SK-N-SH treated with all-trans-retinoic acid at 6 μM for 48 hours (cell line): Measurements from ENCODE around the gene TRIM6.

Experiments used
- ATAC-seq: fragments of 200-7000 bp; cut with Tn5 transposase; 3 replicates; pipeline ENCODE4 v1.9.1; 2020; ENCODE audit warnings: mild to moderate bottlenecking, moderate library complexity
- ARNTL ChIP-seq: fragments of 450-650 bp; formaldehyde crosslinking; IDR thresholded peaks from 2 replicates; pipeline ENCODE4 v1.5.0; 2020; ENCODE audit warnings: low read depth, mild to moderate bottlenecking, moderate library complexity, borderline replicate concordance
- BACH2 ChIP-seq: fragments of 250-450 bp; sonication (Bioruptor Pico); IDR thresholded peaks from 2 replicates; pipeline ENCODE4 v1.9.0; 2021; ENCODE audit warnings: mild to moderate bottlenecking, borderline replicate concordance
- CREB5 ChIP-seq: fragments of 250-450 bp; sonication (Bioruptor Pico); IDR thresholded peaks from 2 replicates; pipeline ENCODE4 v1.5.1; 2020; ENCODE audit warnings: low read depth, mild to moderate bottlenecking, moderate library complexity
- CSRNP3 ChIP-seq: fragments of 250-450 bp; sonication (Bioruptor Pico); IDR thresholded peaks from 2 replicates; pipeline ENCODE4 v1.5.1; 2021; ENCODE audit warnings: mild to moderate bottlenecking, moderate library complexity
- ESRRG ChIP-seq: fragments of 250-450 bp; sonication (Bioruptor Pico); IDR thresholded peaks from 2 replicates; pipeline ENCODE4 v1.6.1; 2021; ENCODE audit warnings: mild to moderate bottlenecking
- GLIS3 ChIP-seq: fragments of 250-450 bp; sonication (Bioruptor Pico); IDR thresholded peaks from 2 replicates; pipeline ENCODE4 v1.5.0; 2020; ENCODE audit warnings: mild to moderate bottlenecking, moderate library complexity
- ISL1 ChIP-seq: fragments of 250-450 bp; sonication (Bioruptor Pico); IDR thresholded peaks from 2 replicates; pipeline ENCODE4 v2.1.2; 2022; ENCODE audit warnings: mild to moderate bottlenecking, moderate library complexity
- OSR1 ChIP-seq: fragments of 250-450 bp; sonication (Bioruptor Pico); IDR thresholded peaks from 2 replicates; pipeline ENCODE4 v1.8.0; 2022; ENCODE audit warnings: moderate library complexity, mild to moderate bottlenecking, inconsistent platforms
- PPARA ChIP-seq: fragments of 250-450 bp; sonication (Bioruptor Pico); IDR thresholded peaks from 2 replicates; pipeline ENCODE4 v1.5.0; 2020; ENCODE audit warnings: mild to moderate bottlenecking, borderline replicate concordance
- SNAI2 ChIP-seq: fragments of 250-450 bp; sonication (Bioruptor Pico); IDR thresholded peaks from 2 replicates; pipeline ENCODE4 v1.5.0; 2020; ENCODE audit warnings: mild to moderate bottlenecking, moderate library complexity
- TCF4 ChIP-seq: fragments of 250-450 bp; sonication (Bioruptor Pico); IDR thresholded peaks from 2 replicates; pipeline ENCODE4 v1.8.0; 2021; ENCODE audit warnings: mild to moderate bottlenecking, moderate library complexity, borderline replicate concordance
- TOX ChIP-seq: fragments of 250-450 bp; sonication (Bioruptor Pico); IDR thresholded peaks from 2 replicates; pipeline ENCODE4 v1.8.0; 2021; ENCODE audit warnings: mild to moderate bottlenecking, moderate library complexity, borderline replicate concordance
- ZC3H10 ChIP-seq: fragments of 250-450 bp; sonication (Bioruptor Pico); IDR thresholded peaks from 2 replicates; pipeline ENCODE4 v1.5.1; 2021; ENCODE audit warnings: mild to moderate bottlenecking, moderate library complexity
- ZFP30 ChIP-seq: fragments of 450-650 bp; formaldehyde crosslinking; IDR thresholded peaks from 2 replicates; pipeline ENCODE4 v1.5.0; 2022; ENCODE audit warnings: mild to moderate bottlenecking, moderate library complexity
- ZNF565 ChIP-seq: fragments of 450-650 bp; formaldehyde crosslinking; conservative IDR thresholded peaks from 2 replicates; pipeline ENCODE4 v1.5.0; 2020; ENCODE audit warnings: low read depth, mild to moderate bottlenecking, moderate library complexity
- ZNF70 ChIP-seq: fragments of 450-650 bp; formaldehyde crosslinking; IDR thresholded peaks from 2 replicates; pipeline ENCODE4 v1.5.0; 2020; ENCODE audit warnings: mild to moderate bottlenecking, moderate library complexity
- ZNF8 ChIP-seq: fragments of 450-650 bp; formaldehyde crosslinking; IDR thresholded peaks from 2 replicates; pipeline ENCODE4 v1.5.0; 2020; ENCODE audit warnings: mild to moderate bottlenecking, moderate library complexity
- TF ChIP-seq, protein P1 (sequence below): fragments of 250-450 bp; sonication (Bioruptor Pico); IDR thresholded peaks from 2 replicates; pipeline ENCODE4 v1.8.0; 2021; ENCODE audit warnings: low read depth, mild to moderate bottlenecking, moderate library complexity, borderline replicate concordance
- TF ChIP-seq, protein P2 (sequence below): fragments of 250-450 bp; sonication (Bioruptor Pico); IDR thresholded peaks from 2 replicates; pipeline ENCODE4 v1.5.0; 2020; ENCODE audit warnings: mild to moderate bottlenecking, moderate library complexity

The TRIM6 gene

GRCh38 chr11:5622802-5623201, 26.4 kb downstream of the TRIM6 start:
- ATAC-seq, result no peak
- TF ChIP-seq SNAI2 (CRISPR knock-in tag) (no peak), GLIS3 (CRISPR knock-in tag) (no peak), ESRRG (CRISPR knock-in tag) (no peak), TOX (CRISPR knock-in tag) (no peak), OSR1 (CRISPR knock-in tag) (no peak), BACH2 (CRISPR knock-in tag) (no peak), ARNTL (CRISPR knock-in tag) (no peak), CREB5 (CRISPR knock-in tag) (no peak), ZNF565 (CRISPR knock-in tag) (no peak), ZNF70 (CRISPR knock-in tag) (no peak), ISL1 (CRISPR knock-in tag) (no peak), PPARA (CRISPR knock-in tag) (no peak), ZNF8 (CRISPR knock-in tag) (no peak), CSRNP3 (CRISPR knock-in tag) (no peak), TCF4 (CRISPR knock-in tag) (no peak), ZFP30 (CRISPR knock-in tag) (no peak), ZC3H10 (CRISPR knock-in tag) (no peak)
- TF ChIP-seq, protein P1, sequence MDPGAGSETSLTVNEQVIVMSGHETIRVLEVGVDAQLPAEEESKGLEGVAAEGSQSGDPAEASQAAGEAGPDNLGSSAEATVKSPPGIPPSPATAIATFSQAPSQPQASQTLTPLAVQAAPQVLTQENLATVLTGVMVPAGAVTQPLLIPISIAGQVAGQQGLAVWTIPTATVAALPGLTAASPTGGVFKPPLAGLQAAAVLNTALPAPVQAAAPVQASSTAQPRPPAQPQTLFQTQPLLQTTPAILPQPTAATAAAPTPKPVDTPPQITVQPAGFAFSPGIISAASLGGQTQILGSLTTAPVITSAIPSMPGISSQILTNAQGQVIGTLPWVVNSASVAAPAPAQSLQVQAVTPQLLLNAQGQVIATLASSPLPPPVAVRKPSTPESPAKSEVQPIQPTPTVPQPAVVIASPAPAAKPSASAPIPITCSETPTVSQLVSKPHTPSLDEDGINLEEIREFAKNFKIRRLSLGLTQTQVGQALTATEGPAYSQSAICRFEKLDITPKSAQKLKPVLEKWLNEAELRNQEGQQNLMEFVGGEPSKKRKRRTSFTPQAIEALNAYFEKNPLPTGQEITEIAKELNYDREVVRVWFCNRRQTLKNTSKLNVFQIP (CRISPR knock-in tag), result no peak
- TF ChIP-seq, protein P2, sequence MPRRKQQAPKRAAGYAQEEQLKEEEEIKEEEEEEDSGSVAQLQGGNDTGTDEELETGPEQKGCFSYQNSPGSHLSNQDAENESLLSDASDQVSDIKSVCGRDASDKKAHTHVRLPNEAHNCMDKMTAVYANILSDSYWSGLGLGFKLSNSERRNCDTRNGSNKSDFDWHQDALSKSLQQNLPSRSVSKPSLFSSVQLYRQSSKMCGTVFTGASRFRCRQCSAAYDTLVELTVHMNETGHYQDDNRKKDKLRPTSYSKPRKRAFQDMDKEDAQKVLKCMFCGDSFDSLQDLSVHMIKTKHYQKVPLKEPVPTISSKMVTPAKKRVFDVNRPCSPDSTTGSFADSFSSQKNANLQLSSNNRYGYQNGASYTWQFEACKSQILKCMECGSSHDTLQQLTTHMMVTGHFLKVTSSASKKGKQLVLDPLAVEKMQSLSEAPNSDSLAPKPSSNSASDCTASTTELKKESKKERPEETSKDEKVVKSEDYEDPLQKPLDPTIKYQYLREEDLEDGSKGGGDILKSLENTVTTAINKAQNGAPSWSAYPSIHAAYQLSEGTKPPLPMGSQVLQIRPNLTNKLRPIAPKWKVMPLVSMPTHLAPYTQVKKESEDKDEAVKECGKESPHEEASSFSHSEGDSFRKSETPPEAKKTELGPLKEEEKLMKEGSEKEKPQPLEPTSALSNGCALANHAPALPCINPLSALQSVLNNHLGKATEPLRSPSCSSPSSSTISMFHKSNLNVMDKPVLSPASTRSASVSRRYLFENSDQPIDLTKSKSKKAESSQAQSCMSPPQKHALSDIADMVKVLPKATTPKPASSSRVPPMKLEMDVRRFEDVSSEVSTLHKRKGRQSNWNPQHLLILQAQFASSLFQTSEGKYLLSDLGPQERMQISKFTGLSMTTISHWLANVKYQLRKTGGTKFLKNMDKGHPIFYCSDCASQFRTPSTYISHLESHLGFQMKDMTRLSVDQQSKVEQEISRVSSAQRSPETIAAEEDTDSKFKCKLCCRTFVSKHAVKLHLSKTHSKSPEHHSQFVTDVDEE (CRISPR knock-in tag), result no peak
- TF ChIP-seq, all 23 proteins: peak for 0

GRCh38 chr11:5624489-5625279, 28.2 kb downstream of the TRIM6 start, which contains the start of gene TRIM34:
Gene TRIM34 (plus strand): TSS chr11:5625001. CDS start chr11:5632332, 7,331 bp downstream.
- TF ChIP-seq TOX (CRISPR knock-in tag), result no peak
- TF ChIP-seq CSRNP3 (CRISPR knock-in tag), result no peak
- TF ChIP-seq ZNF70 (CRISPR knock-in tag), result no peak
- peak; percentile 94 for ATAC-seq

GRCh38 chr11:5625281-5625680, 28.8 kb downstream of the TRIM6 start:
- ATAC-seq, result no peak; the same call in 2 of the 3 replicates
- no peak for TF ChIP-seq TOX (CRISPR knock-in tag)
- TF ChIP-seq ARNTL (CRISPR knock-in tag), result no peak
- TF ChIP-seq OSR1 (CRISPR knock-in tag), result no peak
- TF ChIP-seq, protein P2 (CRISPR knock-in tag), result no peak
- TF ChIP-seq, protein P1 (CRISPR knock-in tag), result no peak
- no peak for TF ChIP-seq CREB5 (CRISPR knock-in tag)
- no peak for TF ChIP-seq BACH2 (CRISPR knock-in tag)
